HuH-7 (cell line): ENCODE data around the gene GPR171.
"Not testable (repeated sequence)": the region's sequence is repeated elsewhere in the genome, so short reads cannot be mapped to it uniquely, and the experiment has no call there.

ENCODE experiments used
- DNase-seq: peaks from one replicate; pipeline ENCODE4 v3.0.0; 2011; ENCODE audit warnings: low spot score

Gene GPR171

GRCh38 chr3:151203051-151203420 is at the start of gene GPR171:
Gene GPR171 (minus strand): TSS chr3:151203216. CDS start chr3:151199386, 3,830 bp downstream.
- no peak for DNase-seq

GRCh38 chr3:151248772-151249337 is 45.8 kb upstream of the GPR171 start:
- no peak for DNase-seq

DNA sequence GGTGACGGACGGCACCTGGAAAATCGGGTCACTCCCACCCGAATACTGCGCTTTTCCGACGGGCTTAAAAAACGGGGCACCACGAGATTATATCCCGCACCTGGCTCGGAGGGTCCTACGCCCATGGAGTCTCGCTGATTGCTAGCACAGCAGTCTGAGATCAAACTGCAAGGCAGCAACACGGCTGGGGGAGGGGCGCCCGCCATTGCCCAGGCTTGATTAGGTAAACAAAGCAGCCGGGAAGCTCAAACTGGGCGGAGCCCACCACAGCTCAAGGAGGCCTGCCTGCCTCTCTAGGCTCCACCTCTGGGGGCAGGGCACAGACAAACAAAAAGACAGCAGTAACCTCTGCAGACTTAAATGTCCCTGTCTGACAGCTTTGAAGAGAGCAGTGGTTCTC is 39.0 kb upstream of the GPR171 start:
- DNase-seq = not testable (repeated sequence)

GRCh38 chr3:151236736-151237135 is 33.7 kb upstream of the GPR171 start:
- DNase-seq = no peak

GRCh38 chr3:151236316-151236715 is 33.3 kb upstream of the GPR171 start:
- no peak for DNase-seq

- no peak for DNase-seq
Observed at GRCh38 chr3:151234825-151235224, 31.8 kb upstream of the GPR171 start.

DNA sequence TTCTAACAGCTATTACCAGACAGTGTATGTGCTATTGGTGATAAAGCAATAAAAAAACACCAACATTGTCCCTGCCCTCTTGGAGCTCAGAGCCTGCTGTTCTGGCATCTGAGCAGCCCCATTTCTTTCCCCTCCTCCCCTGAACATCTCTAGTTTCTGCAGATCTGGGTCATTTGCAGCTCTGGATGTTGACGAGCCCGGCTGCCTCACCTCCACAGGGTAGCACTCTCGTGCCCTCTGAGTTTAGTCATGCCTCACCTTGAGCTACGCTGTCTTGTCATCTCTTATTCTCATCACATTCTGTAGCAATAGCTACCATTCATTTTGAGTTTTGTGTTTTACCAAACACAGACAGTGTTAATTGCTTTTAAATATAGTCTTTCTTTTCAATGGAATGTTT is 30.0 kb upstream of the GPR171 start:
- DNase-seq = no peak

- not testable (repeated sequence) for DNase-seq
Observed at GRCh38 chr3:151232403-151232802, 29.4 kb upstream of the GPR171 start.

GRCh38 chr3:151230646-151231045 is 27.6 kb upstream of the GPR171 start:
- no peak for DNase-seq

DNA sequence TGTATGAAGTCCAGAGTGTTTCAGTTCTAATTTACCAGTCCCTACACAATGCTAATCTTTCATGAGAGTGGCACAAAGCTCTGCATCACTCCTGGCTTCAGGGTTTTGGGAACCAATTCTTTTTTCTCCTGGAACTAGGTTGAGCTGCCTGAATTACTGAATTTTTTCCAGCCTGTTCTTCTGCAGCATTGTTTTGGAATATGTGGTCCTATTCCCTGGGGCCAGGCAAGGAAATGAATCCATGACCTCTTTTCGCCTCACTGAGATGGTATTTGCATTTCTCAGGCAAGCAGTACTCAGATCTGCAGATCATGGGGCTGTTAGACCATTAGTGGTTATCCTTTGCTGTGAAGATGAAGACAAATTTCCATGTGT is 25.6 kb upstream of the GPR171 start:
- no peak for DNase-seq

DNA sequence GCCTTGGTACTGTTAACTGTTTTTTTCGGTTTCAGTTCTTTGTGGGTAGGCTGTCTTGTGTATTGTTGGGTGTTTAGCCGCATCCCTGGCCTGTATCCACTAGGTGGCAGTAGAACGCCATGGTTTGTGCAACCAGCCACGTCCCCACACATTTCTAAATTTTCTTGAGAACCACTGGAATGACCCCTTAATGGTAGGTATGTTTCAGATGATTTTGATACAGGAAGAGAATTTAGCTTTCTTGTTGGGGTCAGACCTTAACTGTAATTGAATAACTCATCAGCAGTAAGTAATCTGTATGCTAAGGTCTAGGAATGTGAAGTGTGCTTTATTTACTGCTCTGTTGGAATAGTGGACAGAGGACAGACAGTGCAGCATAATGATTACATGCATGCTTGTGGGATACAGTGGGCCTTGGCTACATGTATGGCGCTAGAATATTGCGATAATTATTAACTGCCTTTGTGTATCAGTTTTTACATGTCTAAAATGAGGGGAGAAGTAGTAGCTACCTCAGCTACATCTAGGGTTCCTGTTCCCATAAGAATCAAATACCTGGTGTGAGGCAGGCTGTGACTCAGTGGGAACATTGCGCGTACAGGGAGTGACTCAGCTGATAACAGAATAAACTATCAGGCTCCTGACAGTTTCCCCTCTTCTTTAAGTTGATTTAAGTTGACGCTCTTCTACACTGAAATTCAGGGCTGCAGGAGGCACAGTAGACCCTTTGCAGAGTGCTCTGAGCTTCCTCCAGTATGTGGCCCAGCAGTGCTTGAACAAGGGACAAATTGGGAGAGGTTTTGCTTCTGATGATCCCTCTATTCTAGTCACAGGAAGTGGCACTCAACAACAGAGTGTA is 25.0 kb upstream of the GPR171 start:
- no peak for DNase-seq

DNA sequence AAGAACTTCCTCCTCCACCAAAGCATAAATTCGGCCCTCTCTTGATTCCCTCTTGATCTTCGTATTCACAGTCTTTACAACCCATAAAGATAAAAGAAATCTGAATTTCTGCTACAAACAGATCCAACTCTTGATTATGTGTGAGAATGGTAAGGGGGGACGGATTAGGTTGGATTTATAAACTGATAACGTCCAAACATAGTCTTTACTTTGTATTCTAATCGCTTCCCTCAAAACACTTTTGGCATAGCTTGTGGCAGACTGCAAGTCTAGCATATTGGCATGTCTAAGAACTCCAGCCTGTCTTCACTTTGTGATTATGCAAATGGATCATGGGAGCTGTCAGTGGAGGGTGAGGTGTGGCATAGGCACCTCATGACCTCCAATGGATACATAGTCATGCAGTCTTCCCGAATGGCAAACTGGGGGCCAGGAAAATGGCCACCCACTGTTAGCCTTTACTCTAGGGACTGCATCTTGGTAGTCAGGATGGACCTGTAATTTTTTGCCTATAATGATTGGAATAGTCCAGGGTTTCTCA is 24.3 kb upstream of the GPR171 start:
- no peak for DNase-seq

GRCh38 chr3:151226825-151227224 is 23.8 kb upstream of the GPR171 start:
- no peak for DNase-seq

- no peak for DNase-seq
Observed at GRCh38 chr3:151226088-151226563, 23.1 kb upstream of the GPR171 start.

DNA sequence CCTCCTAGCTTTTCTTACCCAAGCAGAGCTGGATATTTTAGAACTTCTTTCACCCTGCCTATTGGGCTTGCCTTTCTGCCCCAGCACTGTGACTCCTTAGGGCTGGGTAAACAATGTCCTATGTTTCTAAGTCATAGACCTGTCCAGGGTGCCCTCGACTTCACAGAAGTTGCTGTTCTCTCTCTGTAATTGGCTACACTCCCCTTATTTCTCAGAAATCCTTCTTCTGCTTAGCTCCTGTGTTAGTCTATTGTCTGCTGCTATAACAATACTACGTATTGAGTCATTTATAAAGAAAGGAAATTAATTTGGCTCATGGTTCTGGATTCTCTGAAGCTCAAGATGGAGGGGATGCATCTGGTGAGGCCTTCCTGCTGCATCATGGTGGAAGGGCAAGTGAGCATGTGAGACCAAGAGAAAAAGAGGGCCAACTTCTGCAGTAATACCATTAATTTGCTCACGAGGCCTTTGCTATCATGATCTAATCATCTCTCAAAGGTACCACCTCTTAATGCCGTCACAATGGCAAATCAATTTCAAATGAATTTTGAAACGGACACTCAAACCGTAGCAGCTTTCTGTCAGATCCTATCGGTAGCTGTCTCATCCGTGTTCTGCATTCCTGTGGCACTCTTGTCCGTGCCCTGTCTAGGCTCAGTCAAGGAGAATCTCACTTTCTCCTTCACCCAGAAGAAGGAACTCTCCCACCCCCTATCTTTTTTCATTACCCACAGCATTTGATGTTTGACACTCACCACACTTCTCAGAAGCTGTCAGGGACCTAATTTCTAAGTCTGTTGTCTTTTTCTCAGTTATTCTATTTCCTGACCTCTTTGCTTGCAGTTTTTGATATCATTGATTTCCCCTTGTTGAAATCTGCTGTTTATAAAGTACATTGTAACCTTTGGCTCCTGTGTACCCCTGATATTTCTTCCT is 22.3 kb upstream of the GPR171 start:
- no peak for DNase-seq

- no peak for DNase-seq
Observed at GRCh38 chr3:151224268-151224866, 21.4 kb upstream of the GPR171 start.

- DNase-seq = no peak
Observed at GRCh38 chr3:151219056-151219455, 16.0 kb upstream of the GPR171 start.

GRCh38 chr3:151218136-151218535 is 15.1 kb upstream of the GPR171 start:
- no peak for DNase-seq

DNA sequence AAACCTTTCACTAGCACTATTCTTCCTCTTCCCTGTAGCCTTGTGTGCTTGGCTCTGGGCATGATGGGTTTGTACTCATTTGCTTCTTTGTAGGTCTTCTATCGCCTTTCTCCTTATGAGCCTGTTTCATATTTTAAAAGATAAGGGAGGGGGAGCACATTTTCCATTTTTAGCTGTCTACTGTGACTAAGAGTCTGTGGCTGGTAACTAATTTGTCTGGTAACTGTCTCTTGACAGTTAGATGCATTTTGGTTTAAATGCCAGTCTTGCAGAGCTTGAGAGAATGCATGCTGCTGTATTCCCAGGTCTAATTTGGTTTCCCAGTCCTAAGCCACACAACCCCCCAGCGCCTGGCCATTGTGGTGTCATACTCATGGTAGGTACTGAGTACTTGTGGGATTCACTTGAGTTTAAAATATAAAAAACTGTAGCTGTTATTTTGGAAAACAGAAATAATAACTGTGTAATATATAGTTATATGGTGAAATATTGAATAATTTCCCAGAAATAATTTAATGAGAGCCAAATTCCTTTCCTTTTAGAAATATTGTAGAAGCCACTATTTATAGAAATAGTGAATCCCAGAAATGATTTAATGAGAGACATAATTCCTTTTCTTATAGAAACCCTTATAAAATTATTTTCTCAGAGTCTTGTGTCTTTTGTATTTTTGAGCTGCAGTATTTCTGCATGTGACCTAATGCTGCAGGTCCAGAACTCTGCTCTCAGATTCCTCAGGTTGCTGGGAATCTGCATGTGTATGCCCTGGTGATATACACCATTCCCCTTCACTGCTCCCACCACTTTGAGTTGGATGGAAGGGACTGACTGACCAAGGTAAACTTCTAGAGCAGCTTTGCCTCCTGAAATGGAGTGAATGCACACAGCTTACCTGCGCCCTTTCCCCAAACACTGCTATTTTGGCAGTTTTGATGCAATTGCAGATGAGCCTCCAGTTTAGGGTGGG is 13.9 kb upstream of the GPR171 start:
- no peak for DNase-seq

DNA sequence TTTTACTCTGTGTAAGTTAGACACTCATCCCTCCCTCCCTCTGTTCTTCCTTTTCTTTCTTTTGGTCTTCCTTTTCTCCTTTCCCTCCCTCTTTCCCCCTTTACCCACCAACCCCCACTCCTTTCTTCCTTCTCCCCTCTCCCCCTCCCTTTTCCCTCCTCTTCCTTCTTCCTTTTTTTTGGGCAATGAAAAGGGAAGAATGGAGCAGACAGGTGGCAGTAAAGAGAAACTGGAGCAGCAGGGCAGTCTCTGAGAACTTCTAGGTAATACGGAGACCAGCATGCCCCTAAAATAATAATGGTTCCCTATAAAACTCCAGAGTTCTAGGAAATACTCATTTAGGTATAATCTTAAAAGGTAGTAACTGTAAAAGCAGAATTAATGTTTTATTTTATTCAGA is 11.4 kb upstream of the GPR171 start:
- DNase-seq = no peak

DNA sequence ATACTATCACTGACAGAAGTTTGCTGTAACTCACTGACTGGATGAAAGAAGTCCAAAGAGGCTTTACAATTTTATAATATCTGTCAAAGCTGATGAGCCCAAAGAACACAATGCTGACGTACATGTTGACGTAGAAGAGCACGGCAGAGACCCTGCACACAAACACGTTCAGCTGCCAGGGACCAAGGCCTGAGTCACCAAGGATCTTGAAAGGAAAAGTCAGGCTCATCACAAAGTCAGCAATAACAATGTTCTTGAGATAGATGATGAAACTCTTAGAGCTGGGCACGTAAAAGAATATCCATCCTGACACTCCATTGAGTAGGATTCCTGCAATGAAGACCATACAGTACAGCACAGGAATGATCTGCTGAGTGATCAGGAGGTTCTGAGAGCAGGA is 10.9 kb upstream of the GPR171 start:
- no peak for DNase-seq
